ENCODE data around the gene RPS3. TPM values are rescaled to one million over a fixed set of nuclear protein-coding genes. Genes with fewer than 3 reads are reported as not detected.
A peak's percentile ranks its signal among the peaks of the same experiment; 100 is the strongest.

Gene RPS3
- total RNA-seq, 2 experiments from 2014 or later = 2,828 to 2,853 TPM

- Mint-ChIP-seq H3K4me3 (no peak overlapping the region), H3K27me3 (peaks cover 1% of the 10 kb centered on the region), H3K4me1 (peaks cover 19% of the 10 kb centered on the region), H3K9me3 (no peaks in the 10 kb centered on the region), H3K27ac (peak overlapping the region; percentile 49), H3K36me3 (ENCODE audit: low read depth) (no peaks in the 10 kb centered on the region)
- ChIA-PET CTCF (interaction anchor here (0.9 to 12.7 kb wide), 19 partner anchors 10 to 148 kb away, joined by 3 to 339 read pairs (median 5); no protein-coding TSS in a partner anchor), POLR2A (interaction anchor here (0.8 to 3.4 kb wide), 4 partner anchors 56 to 113 kb away, joined by 3 to 13 read pairs (median 5); no protein-coding TSS in a partner anchor)
- DNase-seq = peak; percentile 76
Observed at GRCh38 chr11:75384438-75385080, 14.8 kb upstream of the RPS3 start.

GRCh38 chr11:75386942-75387630 is 12.2 kb upstream of the RPS3 start:
- H3K4me1 Mint-ChIP-seq = peaks cover 19% of the 10 kb centered on the region
- POLR2A ChIA-PET = interaction anchor here (0.8 to 2.8 kb wide), 4 partner anchors 15 to 146 kb away, joined by 3 to 13 read pairs (median 3); no protein-coding TSS in a partner anchor
- peaks cover 11% of the 10 kb centered on the region for H3K27me3 Mint-ChIP-seq
- DNase-seq = no peak
- H3K4me3 Mint-ChIP-seq = no peak overlapping the region
- H3K27ac Mint-ChIP-seq = no peak overlapping the region
- CTCF ChIA-PET = interaction anchor here (1.6 to 12.7 kb wide), 7 partner anchors 13 to 150 kb away, joined by 4 to 339 read pairs (median 16); partner anchors contain the start of gene ARRB1
- no peaks in the 10 kb centered on the region for H3K9me3 Mint-ChIP-seq
- H3K36me3 Mint-ChIP-seq (ENCODE audit: low read depth) = no peaks in the 10 kb centered on the region

GRCh38 chr11:75387736-75388294 is 11.5 kb upstream of the RPS3 start:
- ChIA-PET POLR2A (interaction anchor here (0.8 to 2.8 kb wide), 4 partner anchors 12 to 145 kb away, joined by 3 to 13 read pairs (median 6); no protein-coding TSS in a partner anchor), CTCF (interaction anchor here (0.5 to 12.7 kb wide), 20 partner anchors 10 to 895 kb away, joined by 3 to 339 read pairs (median 7); partner anchors contain the start of gene ARRB1)
- no peak overlapping the region for H3K27ac Mint-ChIP-seq
- H3K4me3 Mint-ChIP-seq = no peak overlapping the region
- DNase-seq = no peak
- no peaks in the 10 kb centered on the region for H3K36me3 Mint-ChIP-seq (ENCODE audit: low read depth)
- peaks cover 19% of the 10 kb centered on the region for H3K4me1 Mint-ChIP-seq
- no peaks in the 10 kb centered on the region for H3K9me3 Mint-ChIP-seq
- H3K27me3 Mint-ChIP-seq = peaks cover 12% of the 10 kb centered on the region

GRCh38 chr11:75388386-75389275 is 10.7 kb upstream of the RPS3 start:
- Mint-ChIP-seq H3K9me3 (no peaks in the 10 kb centered on the region), H3K4me3 (no peak overlapping the region), H3K4me1 (peaks cover 12% of the 10 kb centered on the region), H3K27ac (no peak overlapping the region), H3K27me3 (peaks cover 12% of the 10 kb centered on the region), H3K36me3 (ENCODE audit: low read depth) (no peaks in the 10 kb centered on the region)
- ChIA-PET POLR2A (interaction anchor here (0.7 to 2.8 kb wide), 3 partner anchors 12 to 144 kb away, joined by 3 to 13 read pairs (median 10); no protein-coding TSS in a partner anchor), CTCF (interaction anchor here (0.5 to 12.7 kb wide), 24 partner anchors 9 to 896 kb away, joined by 3 to 339 read pairs (median 5); partner anchors contain the start of gene ARRB1)
- peak; percentile 80 for DNase-seq

GRCh38 chr11:75389276-75389605 is 10.1 kb upstream of the RPS3 start:
- no peaks in the 10 kb centered on the region for H3K36me3 Mint-ChIP-seq (ENCODE audit: low read depth)
- ChIA-PET POLR2A (interaction anchor here (0.7 to 2.8 kb wide), 3 partner anchors 11 to 144 kb away, joined by 3 to 13 read pairs (median 10); no protein-coding TSS in a partner anchor), CTCF (interaction anchor here (0.6 to 12.7 kb wide), 19 partner anchors 8 to 188 kb away, joined by 3 to 339 read pairs (median 7); partner anchors contain the start of gene ARRB1)
- no peak overlapping the region for H3K27ac Mint-ChIP-seq
- H3K27me3 Mint-ChIP-seq = peaks cover 12% of the 10 kb centered on the region
- H3K4me1 Mint-ChIP-seq = peaks cover 6% of the 10 kb centered on the region
- H3K4me3 Mint-ChIP-seq = no peak overlapping the region
- H3K9me3 Mint-ChIP-seq = no peaks in the 10 kb centered on the region
- no peak for DNase-seq

GRCh38 chr11:75389925-75390324 is 9.4 kb upstream of the RPS3 start:
- Mint-ChIP-seq H3K4me3 (no peak overlapping the region), H3K27me3 (peaks cover 12% of the 10 kb centered on the region), H3K9me3 (no peaks in the 10 kb centered on the region), H3K36me3 (ENCODE audit: low read depth) (no peaks in the 10 kb centered on the region), H3K27ac (no peak overlapping the region), H3K4me1 (no peaks in the 10 kb centered on the region)
- no peak for DNase-seq
- POLR2A ChIA-PET = interaction anchor here (2.8 kb wide), 1 partner anchor 143 kb away, joined by 13 read pairs; no protein-coding TSS in a partner anchor
- CTCF ChIA-PET = interaction anchor here (0.6 to 12.7 kb wide), 10 partner anchors 11 to 312 kb away, joined by 3 to 339 read pairs (median 6); partner anchors contain the start of gene ARRB1

GRCh38 chr11:75394085-75394840 is 5.1 kb upstream of the RPS3 start:
- peaks cover 16% of the 10 kb centered on the region for H3K27me3 Mint-ChIP-seq
- peaks cover 8% of the 10 kb centered on the region for H3K4me1 Mint-ChIP-seq
- POLR2A ChIA-PET = no interaction called here
- H3K9me3 Mint-ChIP-seq = no peaks in the 10 kb centered on the region
- peaks cover under 1% of the 10 kb centered on the region for H3K36me3 Mint-ChIP-seq (ENCODE audit: low read depth)
- DNase-seq = no peak
- H3K4me3 Mint-ChIP-seq = no peak overlapping the region
- CTCF ChIA-PET = interaction anchor here (0.7 to 1.0 kb wide), 2 partner anchors 9 to 51 kb away, joined by 3 to 4 read pairs; no protein-coding TSS in a partner anchor
- H3K27ac Mint-ChIP-seq = no peak overlapping the region

GRCh38 chr11:75398906-75399305 is 412 bp upstream of the RPS3 start:
- H3K27ac Mint-ChIP-seq = peak overlapping the region; percentile 98
- ChIA-PET POLR2A (interaction anchor here (1.3 to 3.4 kb wide), 6 partner anchors 8 to 139 kb away, joined by 3 to 29 read pairs (median 6); partner anchors contain the start of gene GDPD5), CTCF (interaction anchor here (1.4 to 2.3 kb wide), 5 partner anchors 10 to 133 kb away, joined by 3 to 13 read pairs (median 10); no protein-coding TSS in a partner anchor)
- peak overlapping the region; percentile 96 for H3K4me3 Mint-ChIP-seq
- peaks cover 46% of the 10 kb centered on the region for H3K36me3 Mint-ChIP-seq (ENCODE audit: low read depth)
- no peak for DNase-seq
- H3K4me1 Mint-ChIP-seq = peaks cover 40% of the 10 kb centered on the region
- H3K27me3 Mint-ChIP-seq = peaks cover 6% of the 10 kb centered on the region
- no peaks in the 10 kb centered on the region for H3K9me3 Mint-ChIP-seq

GRCh38 chr11:75400146-75400865 is 988 bp downstream of the RPS3 start:
- Mint-ChIP-seq H3K27ac (peak overlapping the region; percentile 98), H3K4me1 (peaks cover 49% of the 10 kb centered on the region), H3K27me3 (peaks cover 6% of the 10 kb centered on the region), H3K36me3 (ENCODE audit: low read depth) (peaks cover 59% of the 10 kb centered on the region), H3K9me3 (no peaks in the 10 kb centered on the region), H3K4me3 (peak overlapping the region; percentile 96)
- ChIA-PET CTCF (interaction anchor here (0.9 to 2.4 kb wide), 11 partner anchors 8 to 131 kb away, joined by 3 to 27 read pairs (median 5); partner anchors contain the start of gene GDPD5), POLR2A (interaction anchor here (0.7 to 3.4 kb wide), 27 partner anchors 8 to 137 kb away, joined by 3 to 29 read pairs (median 5); partner anchors contain the start of genes ARRB1 and GDPD5)
- peak; percentile 20 for DNase-seq

GRCh38 chr11:75402002-75402773 is 2.9 kb downstream of the RPS3 start:
- ChIA-PET CTCF (interaction anchor here (1.4 kb wide), 1 partner anchor 129 kb away, joined by 3 read pairs; no protein-coding TSS in a partner anchor), POLR2A (interaction anchor here (0.7 to 2.0 kb wide), 3 partner anchors 15 to 27 kb away, joined by 3 to 6 read pairs (median 6); no protein-coding TSS in a partner anchor)
- H3K4me1 Mint-ChIP-seq = peaks cover 59% of the 10 kb centered on the region
- no peak for DNase-seq
- H3K27ac Mint-ChIP-seq = peak overlapping the region; percentile 67
- H3K36me3 Mint-ChIP-seq (ENCODE audit: low read depth) = peaks cover 75% of the 10 kb centered on the region
- no peaks in the 10 kb centered on the region for H3K9me3 Mint-ChIP-seq
- H3K4me3 Mint-ChIP-seq = peak overlapping the region; percentile 96
- H3K27me3 Mint-ChIP-seq = no peaks in the 10 kb centered on the region

Measured in activated CD4-positive, alpha-beta memory T cell treated with anti-CD3 and anti-CD28 coated beads, Interleukin-2, amount 10 ng/mL, durations not matched to agents 7 days and 5 days (primary cell).